Endothelial cell of umbilical vein (primary cell): ENCODE data around the gene CHD9. TPM values are rescaled to one million over a fixed set of nuclear protein-coding genes. Genes with fewer than 3 reads are reported as not detected.

Experiments
- BruUV-seq: library from RNA; stranded (reverse); fragments of 400-500 nt; replicated peaks from 2 replicates; lab custom pipeline; 2021; lab: Mats Ljungman, UMichigan
- CTCF ChIA-PET: fragments of 300-600, 350-600 bp; sonication (Branson Sonifier 250); formaldehyde crosslinking; loops from one replicate; lab custom pipeline; 2021; ENCODE audit warnings: antibody characterized with exemption, inconsistent platforms; lab: Charles Lee
- POLR2A ChIA-PET: fragments of 300-600, 350-600 bp; sonication (Branson Sonifier 250); formaldehyde crosslinking; loops from one replicate; lab custom pipeline; 2021; ENCODE audit warnings: antibody characterized with exemption, inconsistent platforms; lab: Charles Lee
- DNase-seq: peaks from one replicate; pipeline ENCODE4 v3.0.0-alpha.2; 2011; ENCODE audit warnings: low read depth, low spot score
- FAIRE-seq: peaks from 2 replicates; lab custom pipeline; 2011; peaks lifted over from hg19 to GRCh38; lab: Jason Lieb, UNC
- H2AFZ ChIP-seq: 2 replicates; pipeline ENCODE4 v1.6.0; 2012; ENCODE audit warnings: low read depth, low read length, control low read depth, inconsistent platforms
- H3K27ac ChIP-seq: 2 replicates; pipeline ENCODE4 v1.5.1; 2011; ENCODE audit warnings: low read depth, mild to moderate bottlenecking, control low read depth, low read length, moderate library complexity; ENCODE audit not compliant: insufficient read depth
- H3K27me3 ChIP-seq, 2 experiments: 2 replicates each; pipeline versions ENCODE4 v1.6.0 to v1.6.1; 2011; ENCODE audit warnings: low read length in 2 of 2, mixed read lengths in 1 of 2; ENCODE audit not compliant: control insufficient read depth in 2 of 2, insufficient read depth in 2 of 2
- H3K36me3 ChIP-seq, 2 experiments: 2 replicates in 1 of 2; 3 replicates in 1 of 2; pipeline ENCODE4 v1.5.1; 2011; ENCODE audit warnings: low read length in 2 of 2, mild to moderate bottlenecking in 1 of 2, moderate library complexity in 1 of 2; ENCODE audit not compliant: control insufficient read depth in 2 of 2, insufficient read depth in 2 of 2; ENCODE audit errors: extremely low read depth in 1 of 2
- H3K4me1 ChIP-seq: 3 replicates; pipeline ENCODE4 v1.5.1; 2011; ENCODE audit warnings: mild to moderate bottlenecking, low read length; ENCODE audit not compliant: control insufficient read depth, insufficient read depth; ENCODE audit errors: extremely low read depth
- H3K4me2 ChIP-seq: 2 replicates; pipeline ENCODE4 v1.6.1; 2011; ENCODE audit warnings: low read length, control low read depth, mixed read lengths; ENCODE audit not compliant: insufficient read depth
- H3K4me3 ChIP-seq, 3 experiments: fragments of 200-600 bp in 1 of 3; sonication (generic), shearing (Covaris generic) in 1 of 3; replicated peaks in 1 of 3; 2 replicates each; pipeline ENCODE4 v1.5.1; 2011 to 2016; ENCODE audit warnings: control low read depth in 3 of 3, low read length in 3 of 3, mild to moderate bottlenecking in 2 of 3, inconsistent platforms in 1 of 3, low read depth in 1 of 3, moderate library complexity in 1 of 3; ENCODE audit not compliant: insufficient read depth in 1 of 3
- H3K79me2 ChIP-seq: 2 replicates; pipeline ENCODE4 v1.6.0; 2012; ENCODE audit warnings: low read length, inconsistent platforms; ENCODE audit not compliant: control insufficient read depth, insufficient read depth
- H3K9ac ChIP-seq: replicated peaks from 2 replicates; pipeline ENCODE3; 2011; ENCODE audit warnings: low read length, control low read depth; ENCODE audit not compliant: insufficient read depth; ENCODE audit errors: extremely low read depth
- H3K9me1 ChIP-seq: replicated peaks from 3 replicates; pipeline ENCODE4 v1.6.0; 2011; ENCODE audit warnings: mild to moderate bottlenecking, low read length; ENCODE audit not compliant: control insufficient read depth, insufficient read depth; ENCODE audit errors: extremely low read depth
- H3K9me3 ChIP-seq: replicated peaks from 2 replicates; pipeline ENCODE4 v1.5.1; 2012; ENCODE audit warnings: low read length, inconsistent platforms; ENCODE audit not compliant: control insufficient read depth, insufficient read depth
- H4K20me1 ChIP-seq: replicated peaks from 2 replicates; pipeline ENCODE3; 2011; ENCODE audit warnings: mild to moderate bottlenecking, low read length; ENCODE audit not compliant: control insufficient read depth, insufficient read depth; ENCODE audit errors: extremely low read depth
- CTCF ChIP-seq, 2 donors: IDR thresholded peaks; 1 replicate in 1 of 2; 2 replicates in 1 of 2; pipeline ENCODE4 v1.5.1; 2011; ENCODE audit warnings: low read length in 2 of 2, mild to moderate bottlenecking in 2 of 2, moderate library complexity in 2 of 2, control low read depth in 1 of 2, inconsistent platforms in 1 of 2, low read depth in 1 of 2; ENCODE audit not compliant: insufficient read depth in 1 of 2; ENCODE audit errors: extremely low read depth in 1 of 2
- EZH2 ChIP-seq: IDR thresholded peaks from 2 replicates; pipeline ENCODE4 v1.6.1; 2012; ENCODE audit warnings: borderline replicate concordance, low read depth, mild to moderate bottlenecking, moderate library complexity, low read length, inconsistent platforms; ENCODE audit not compliant: severe bottlenecking
- FOS ChIP-seq: IDR thresholded peaks from 2 replicates; pipeline ENCODE4 v1.6.1; 2011; ENCODE audit warnings: mild to moderate bottlenecking, low read length, moderate library complexity, borderline replicate concordance; ENCODE audit not compliant: insufficient read depth
- GATA2 ChIP-seq: IDR thresholded peaks from 2 replicates; pipeline ENCODE4 v1.7.0; 2011; ENCODE audit warnings: low read depth, mild to moderate bottlenecking, moderate library complexity, mixed read lengths, low read length; ENCODE audit not compliant: insufficient read length, insufficient read depth
- JUN ChIP-seq: IDR thresholded peaks from 2 replicates; pipeline ENCODE4 v1.6.1; 2011; ENCODE audit warnings: borderline replicate concordance, low read depth; ENCODE audit not compliant: insufficient read length, insufficient read depth
- MAX ChIP-seq: IDR thresholded peaks from 2 replicates; pipeline ENCODE4 v1.6.1; 2011; ENCODE audit not compliant: insufficient read depth, insufficient read length
- MYC ChIP-seq: IDR thresholded peaks from one replicate; pipeline ENCODE4 v1.6.1; 2011; ENCODE audit warnings: mild to moderate bottlenecking, low read depth, low read length
- POLR2A ChIP-seq: IDR thresholded peaks from 2 replicates; pipeline ENCODE4 v1.6.1; 2012; ENCODE audit warnings: low read depth, mild to moderate bottlenecking, control low read depth, low read length
- POLR2AphosphoS5 ChIP-seq: IDR thresholded peaks from 2 replicates; pipeline ENCODE4 v1.6.1; 2012; ENCODE audit warnings: low read depth, mild to moderate bottlenecking, control low read depth, low read length, moderate library complexity; ENCODE audit not compliant: insufficient read depth
- dilution Hi-C: fragments of 300-500 bp; cut with MboI; formaldehyde crosslinking; loops from one replicate; pipeline ENCODE4 v1.15.0; 2019; ENCODE audit warnings: low sequenced_read_pairs; ENCODE audit not compliant: extremely low pct_ligation_motif_present
- intact Hi-C: fragments of 100-400 bp; cut with micrococcal nuclease; formaldehyde crosslinking; loops from one replicate; pipeline ENCODE4 v1.10.0; 2022
- polyA plus RNA-seq, 4 experiments: library from polyadenylated mRNA; depleted of rRNA in 3 of 4; stranded (reverse) in 3 of 4; unstranded in 1 of 4; fragments of >200 nt; gene quantifications; 2 replicates each; pipeline versions ENCODE4 v1.2.1 to v1.2.3, GENCODE V29; 2011 to 2012; ENCODE audit warnings: missing spikeins in 1 of 4
- total RNA-seq: library from RNA; stranded (reverse); gene quantifications from 2 replicates; pipeline ENCODE4 v1.2.3, GENCODE V29; 2021

CHD9 gene
- total and polyA plus RNA-seq, 2 donors (not counting 3 experiments of a cell fraction or from before 2014, with no cell fraction given): 9.9 to 59.2 TPM

- Histone ChIP-seq H3K79me2 (peaks cover 10% of the 10 kb centered on the region), H3K9me3 (no peaks in the 10 kb centered on the region), H3K27ac (no peak overlapping the region), H2AFZ (no peak overlapping the region), H3K27me3 (no peaks in the 10 kb centered on the region), H3K9me1 (no peaks in the 10 kb centered on the region), H3K4me2 (no peak overlapping the region), H3K9ac (no peak overlapping the region), H3K36me3 (peaks cover 3 to 13% of the 10 kb centered on the region in 2 experiments), H3K4me1 (no peaks in the 10 kb centered on the region), H3K4me3 (no peak overlapping the region), H4K20me1 (no peaks in the 10 kb centered on the region)
- BruUV-seq: no TSS peak
- ChIA-PET POLR2A (no interaction called here), CTCF (interaction anchor here (1.0 to 2.8 kb wide), 3 partner anchors 48 to 105 kb away, joined by 3 to 34 read pairs (median 4); partner anchors contain the start of gene CHD9)
- FAIRE-seq (peak; percentile 96), DNase-seq (peak; percentile 70)
- TF ChIP-seq CTCF (IDR thresholded peaks at IDR 0.05; ENCODE audit: extremely low read depth in 1 of 2, insufficient read depth in 1 of 2, low read depth in 1 of 2, low read length in 2 of 2) (peak; percentile 54 to 66), EZH2 (no peak)
- intact Hi-C loops: loop anchor here (1.0 to 5.0 kb wide), 4 partner anchors 47 to 105 kb away; no protein-coding TSS in a partner anchor
- dilution Hi-C loops: no loop called here
Measured at GRCh38 chr16:53159781-53160436, 105.1 kb downstream of the CHD9 start.

GRCh38 chr16:53166099-53166498 is 111.3 kb downstream of the CHD9 start:
- Histone ChIP-seq H3K4me2 (no peak overlapping the region), H3K9me3 (no peaks in the 10 kb centered on the region), H3K36me3 (no peaks in the 10 kb centered on the region), H4K20me1 (no peaks in the 10 kb centered on the region), H2AFZ (no peak overlapping the region), H3K27me3 (no peaks in the 10 kb centered on the region), H3K4me3 (no peak overlapping the region), H3K9ac (no peak overlapping the region), H3K9me1 (peaks cover 5% of the 10 kb centered on the region), H3K27ac (no peak overlapping the region), H3K79me2 (peaks cover 25% of the 10 kb centered on the region), H3K4me1 (peaks cover 3% of the 10 kb centered on the region)
- CTCF ChIA-PET: interaction anchor here (0.8 to 2.1 kb wide), 6 partner anchors 8 to 111 kb away, joined by 3 to 8 read pairs (median 3); partner anchors contain the start of gene CHD9
- TF ChIP-seq MAX: no peak
- no peak for TF ChIP-seq JUN
- TF ChIP-seq EZH2: no peak
- TF ChIP-seq GATA2: no peak
- no peak for TF ChIP-seq POLR2AphosphoS5
- TF ChIP-seq CTCF (IDR thresholded peaks at IDR 0.05; ENCODE audit: extremely low read depth in 1 of 2, insufficient read depth in 1 of 2, low read depth in 1 of 2, low read length in 2 of 2): no peak
- TF ChIP-seq FOS: no peak
- no peak for TF ChIP-seq POLR2A
- no peak for TF ChIP-seq MYC
- no peak for FAIRE-seq
- dilution Hi-C loops: no loop called here
- intact Hi-C loops: no loop called here
- DNase-seq: no peak
- POLR2A ChIA-PET: no interaction called here
- BruUV-seq: no TSS peak
